Keratinocyte (primary cell): Measurements from ENCODE around the gene NLRP7. TPM values are rescaled to one million over a fixed set of nuclear protein-coding genes. Genes with fewer than 3 reads are reported as not detected.

Experiments
- DNase-seq: peaks from one replicate; pipeline ENCODE4 v3.0.0-alpha.2; 2011; ENCODE audit warnings: low read depth, missing footprints, low spot score
- FAIRE-seq: peaks from 2 replicates; lab custom pipeline; 2011; peaks lifted over from hg19 to GRCh38; lab: Jason Lieb, UNC
- H2AFZ ChIP-seq: 2 replicates; pipeline ENCODE4 v1.6.0; 2012; ENCODE audit warnings: low read length, control low read depth, inconsistent platforms; ENCODE audit not compliant: control insufficient read depth
- H3K27ac ChIP-seq: 2 replicates; pipeline ENCODE4 v1.5.1; 2011; ENCODE audit warnings: low read length; ENCODE audit not compliant: control insufficient read depth, insufficient read depth
- H3K27me3 ChIP-seq: 3 replicates; pipeline ENCODE4 v1.6.0; 2011; ENCODE audit warnings: low read length; ENCODE audit not compliant: control insufficient read depth, insufficient read depth; ENCODE audit errors: extremely low read depth
- H3K36me3 ChIP-seq, 2 experiments: 2 replicates in 1 of 2; 3 replicates in 1 of 2; pipeline ENCODE4 v1.5.1; 2011; ENCODE audit warnings: low read length in 2 of 2, mild to moderate bottlenecking in 1 of 2; ENCODE audit not compliant: control insufficient read depth in 2 of 2, insufficient read depth in 2 of 2; ENCODE audit errors: extremely low read depth in 1 of 2
- H3K4me1 ChIP-seq: 3 replicates; pipeline ENCODE4 v1.5.1; 2011; ENCODE audit warnings: low read length; ENCODE audit not compliant: control insufficient read depth, insufficient read depth; ENCODE audit errors: extremely low read depth
- H3K4me2 ChIP-seq: 3 replicates; pipeline ENCODE4 v1.6.0; 2011; ENCODE audit warnings: low read depth, low read length; ENCODE audit not compliant: control insufficient read depth, insufficient read depth; ENCODE audit errors: extremely low read depth
- H3K4me3 ChIP-seq, 3 experiments: fragments of 200-600 bp in 1 of 3; sonication (generic) in 1 of 3; 2 replicates in 2 of 3; 3 replicates in 1 of 3; pipeline ENCODE4 v1.5.1; 2011 to 2016; ENCODE audit warnings: low read length in 3 of 3, mild to moderate bottlenecking in 3 of 3, control low read depth in 2 of 3, inconsistent platforms in 1 of 3, low read depth in 1 of 3, mixed read lengths in 1 of 3, mixed run types in 1 of 3, moderate library complexity in 1 of 3; ENCODE audit not compliant: control insufficient read depth in 2 of 3, insufficient read depth in 2 of 3; ENCODE audit errors: extremely low read depth in 1 of 3
- H3K79me2 ChIP-seq: 2 replicates; pipeline ENCODE4 v1.6.0; 2012; ENCODE audit warnings: low read length; ENCODE audit not compliant: control insufficient read depth, insufficient read depth
- H3K9ac ChIP-seq: 3 replicates; pipeline ENCODE4 v1.6.0; 2011; ENCODE audit warnings: low read length; ENCODE audit not compliant: control insufficient read depth, insufficient read depth; ENCODE audit errors: extremely low read depth
- H3K9me1 ChIP-seq: 3 replicates; pipeline ENCODE4 v1.6.0; 2011; ENCODE audit warnings: low read length; ENCODE audit not compliant: control insufficient read depth, insufficient read depth; ENCODE audit errors: extremely low read depth
- H3K9me3 ChIP-seq: 2 replicates; pipeline ENCODE4 v1.5.1; 2012; ENCODE audit warnings: low read depth, low read length; ENCODE audit not compliant: control insufficient read depth
- H4K20me1 ChIP-seq: 3 replicates; pipeline ENCODE4 v1.6.0; 2011; ENCODE audit warnings: low read length; ENCODE audit not compliant: control insufficient read depth, insufficient read depth; ENCODE audit errors: extremely low read depth
- EZH2 ChIP-seq: IDR thresholded peaks from one replicate; pipeline ENCODE4 v1.6.1; 2012; ENCODE audit warnings: inconsistent platforms, mild to moderate bottlenecking, low read length, moderate library complexity
- dilution Hi-C: fragments of 300-500 bp; cut with MboI; formaldehyde crosslinking; loops from one replicate; pipeline ENCODE4 v1.7.0; 2020; ENCODE audit warnings: low sequenced_read_pairs; ENCODE audit not compliant: extremely low pct_ligation_motif_present
- polyA plus RNA-seq, 5 experiments: library from polyadenylated mRNA; depleted of rRNA in 3 of 5; stranded (reverse) in 3 of 5; stranded (forward) in 1 of 5; unstranded in 1 of 5; fragments of >200 nt; gene quantifications; 1 replicate in 1 of 5; 2 replicates in 3 of 5; 3 replicates in 1 of 5; pipeline versions ENCODE4 v1.2.1 to v1.2.3, GENCODE V29; 2011 to 2012; ENCODE audit warnings: missing spikeins in 2 of 5, low read depth in 1 of 5, low replicate concordance in 1 of 5
- small RNA-seq, 3 experiments: library from RNA; depleted of rRNA; stranded (forward); fragments of <200 nt; gene quantifications; one replicate each; pipeline ENCODE3, GENCODE V24; 2012; ENCODE audit warnings: low read depth in 3 of 3, low replicate concordance in 1 of 3; ENCODE audit not compliant: insufficient read length in 3 of 3
- TF ChIP-seq, protein P1 (sequence below), 3 experiments: IDR thresholded peaks in 1 of 3; conservative IDR thresholded peaks in 1 of 3; optimal IDR thresholded peaks in 1 of 3; 2 replicates in 2 of 3; 3 replicates in 1 of 3; pipeline versions ENCODE3 to v1.5.1; 2011; ENCODE audit warnings: low read length in 3 of 3, mild to moderate bottlenecking in 3 of 3, moderate library complexity in 2 of 3, control low read depth in 1 of 3, inconsistent platforms in 1 of 3; ENCODE audit not compliant: insufficient read depth in 2 of 3; ENCODE audit errors: extremely low read depth in 1 of 3

NLRP7 gene
- polyA plus RNA-seq, 1 donor (not counting 4 experiments of a cell fraction or from before 2014, with no cell fraction given) = not detected

DNA sequence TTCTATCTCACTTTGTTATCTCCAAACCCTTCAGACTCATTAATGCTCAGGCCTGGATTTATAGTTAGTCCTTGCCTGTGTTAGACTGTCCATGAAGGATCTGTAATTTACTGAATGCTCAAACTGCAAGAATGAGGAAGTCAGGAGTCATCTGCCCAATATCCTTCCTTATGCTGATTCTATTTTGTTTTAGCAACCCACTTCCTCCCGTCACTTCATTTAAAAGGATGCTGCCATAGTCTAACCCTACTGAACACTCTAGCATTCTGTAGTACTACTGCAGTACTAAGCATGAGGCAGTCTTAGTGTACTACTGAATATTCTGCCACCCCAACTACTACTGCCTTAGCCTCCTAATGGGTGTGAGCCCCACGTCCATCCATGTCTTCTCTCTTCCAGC, 71.8 kb downstream of the NLRP7 start:
- no peak overlapping the region for H3K4me2 ChIP-seq
- H3K4me3 ChIP-seq = no peak overlapping the region
- H3K27me3 ChIP-seq = no peaks in the 10 kb centered on the region
- no peaks in the 10 kb centered on the region for H3K9me3 ChIP-seq
- H2AFZ ChIP-seq = no peak overlapping the region
- H3K9ac ChIP-seq = no peak overlapping the region
- H3K36me3 ChIP-seq = no peaks in the 10 kb centered on the region
- no peaks in the 10 kb centered on the region for H3K4me1 ChIP-seq
- FAIRE-seq = no peak
- H4K20me1 ChIP-seq = no peaks in the 10 kb centered on the region
- TF ChIP-seq, protein P1, sequence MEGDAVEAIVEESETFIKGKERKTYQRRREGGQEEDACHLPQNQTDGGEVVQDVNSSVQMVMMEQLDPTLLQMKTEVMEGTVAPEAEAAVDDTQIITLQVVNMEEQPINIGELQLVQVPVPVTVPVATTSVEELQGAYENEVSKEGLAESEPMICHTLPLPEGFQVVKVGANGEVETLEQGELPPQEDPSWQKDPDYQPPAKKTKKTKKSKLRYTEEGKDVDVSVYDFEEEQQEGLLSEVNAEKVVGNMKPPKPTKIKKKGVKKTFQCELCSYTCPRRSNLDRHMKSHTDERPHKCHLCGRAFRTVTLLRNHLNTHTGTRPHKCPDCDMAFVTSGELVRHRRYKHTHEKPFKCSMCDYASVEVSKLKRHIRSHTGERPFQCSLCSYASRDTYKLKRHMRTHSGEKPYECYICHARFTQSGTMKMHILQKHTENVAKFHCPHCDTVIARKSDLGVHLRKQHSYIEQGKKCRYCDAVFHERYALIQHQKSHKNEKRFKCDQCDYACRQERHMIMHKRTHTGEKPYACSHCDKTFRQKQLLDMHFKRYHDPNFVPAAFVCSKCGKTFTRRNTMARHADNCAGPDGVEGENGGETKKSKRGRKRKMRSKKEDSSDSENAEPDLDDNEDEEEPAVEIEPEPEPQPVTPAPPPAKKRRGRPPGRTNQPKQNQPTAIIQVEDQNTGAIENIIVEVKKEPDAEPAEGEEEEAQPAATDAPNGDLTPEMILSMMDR (optimal IDR thresholded peaks at IDR 0.05 in 1 of 3, IDR thresholded peaks at IDR 0.05 in 1 of 3, conservative IDR thresholded peaks at IDR 0.05 in 1 of 3; ENCODE audit: extremely low read depth in 1 of 3, insufficient read depth in 2 of 3, low read length in 3 of 3) = no peak
- no peak for TF ChIP-seq EZH2
- H3K27ac ChIP-seq = no peak overlapping the region
- dilution Hi-C loops = no loop called here
- no peaks in the 10 kb centered on the region for H3K79me2 ChIP-seq
- H3K9me1 ChIP-seq = no peaks in the 10 kb centered on the region
- DNase-seq = no peak

DNA sequence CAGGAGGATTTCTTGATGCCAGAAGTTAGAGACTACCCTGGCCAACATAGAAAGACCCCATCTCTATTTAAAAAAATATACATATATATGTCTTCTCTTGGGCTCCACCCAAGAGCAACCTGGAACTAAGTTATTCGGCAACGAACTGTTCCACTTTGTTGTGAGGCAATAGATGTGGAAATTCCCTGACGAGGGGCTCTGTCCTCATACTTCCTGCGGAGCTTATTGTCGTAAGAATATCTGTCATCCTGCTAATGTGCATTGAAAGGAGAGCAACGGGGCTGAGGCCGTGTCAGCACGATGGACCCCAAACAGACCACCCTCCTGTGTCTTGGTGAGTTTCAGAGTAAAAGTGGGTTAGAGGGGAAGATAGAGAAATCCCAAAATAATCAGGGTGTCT, 73.3 kb downstream of the NLRP7 start, which contains the start of gene FCAR:
TSS of gene FCAR (plus strand) at position 246 of the 400 bp plus-strand sequence. CDS start at position 301, 55 bp downstream.
- Histone ChIP-seq H2AFZ (no peak within 1 kb of the TSS), H4K20me1 (no peaks in the 10 kb centered on the region), H3K4me3 (no peak within 1 kb of the TSS), H3K9ac (no peak within 1 kb of the TSS), H3K27me3 (no peaks in the 10 kb centered on the region), H3K4me2 (no peak within 1 kb of the TSS), H3K36me3 (no peaks in the 10 kb centered on the region), H3K27ac (no peak within 1 kb of the TSS), H3K79me2 (no peaks in the 10 kb centered on the region), H3K4me1 (no peaks in the 10 kb centered on the region), H3K9me1 (no peaks in the 10 kb centered on the region), H3K9me3 (no peaks in the 10 kb centered on the region)
- no peak for TF ChIP-seq EZH2
- TF ChIP-seq, protein P1 (optimal IDR thresholded peaks at IDR 0.05 in 1 of 3, IDR thresholded peaks at IDR 0.05 in 1 of 3, conservative IDR thresholded peaks at IDR 0.05 in 1 of 3; ENCODE audit: extremely low read depth in 1 of 3, insufficient read depth in 2 of 3, low read length in 3 of 3) = no peak
- dilution Hi-C loops = no loop called here
- no peak for FAIRE-seq
- DNase-seq = no peak

Small RNAs within 50 kb of the gene (small RNA-seq; reads per million reads assigned to genes)
- gene AC011476.8 = 0 reads per million in 3 experiments

Other genes with a start within 250 kb of the NLRP7 start
- not detected in 3 replicates for gene KIR3DL3, start 223.1 kb downstream of the NLRP7 start, polyA plus RNA-seq
- not detected in 3 replicates for gene KIR2DL3, start 209.0 kb downstream of the NLRP7 start, polyA plus RNA-seq
- not detected in 3 replicates for gene KIR2DL1, start 177.7 kb downstream of the NLRP7 start, polyA plus RNA-seq
- not detected in 3 replicates for gene KIR2DL4, start 143.9 kb downstream of the NLRP7 start, polyA plus RNA-seq
- not detected in 3 replicates for gene KIR3DL1, start 131.1 kb downstream of the NLRP7 start, polyA plus RNA-seq
- gene KIR2DS4, start 114.9 kb downstream of the NLRP7 start, polyA plus RNA-seq = not detected in 3 replicates
- gene KIR3DL2, start 97.1 kb downstream of the NLRP7 start, polyA plus RNA-seq = not detected in 3 replicates
- gene FCAR, start 73.3 kb downstream of the NLRP7 start, polyA plus RNA-seq = not detected in 3 replicates
- not detected in 3 replicates for gene NCR1, start 41.4 kb downstream of the NLRP7 start, polyA plus RNA-seq
- 56.7 to 57.6 TPM (median 56.7 TPM) in 3 replicates for gene NLRP2, start 18.8 kb upstream of the NLRP7 start, polyA plus RNA-seq
- 0.04 to 0.09 TPM in 2 of 3 replicates, not detected in the other for gene GP6, start 90.7 kb upstream of the NLRP7 start, polyA plus RNA-seq
- 10.6 to 16.3 TPM (median 11.9 TPM) in 3 replicates for gene RDH13, start 115.6 kb upstream of the NLRP7 start, polyA plus RNA-seq
- 20.1 to 37.3 TPM (median 26.0 TPM) in 3 replicates for gene EPS8L1, start 128.3 kb upstream of the NLRP7 start, polyA plus RNA-seq
- gene PPP1R12C, start 170.1 kb upstream of the NLRP7 start, polyA plus RNA-seq = 22.9 to 41.2 TPM (median 24.7 TPM) in 3 replicates
- 89.7 to 113 TPM (median 99.6 TPM) in 3 replicates for gene TNNT1, start 201.7 kb upstream of the NLRP7 start, polyA plus RNA-seq
- gene TNNI3, start 210.2 kb upstream of the NLRP7 start, polyA plus RNA-seq = 2.2 to 4.1 TPM (median 3.3 TPM) in 3 replicates
- 8.5 to 14.3 TPM (median 12.9 TPM) in 3 replicates for gene DNAAF3, start 219.1 kb upstream of the NLRP7 start, polyA plus RNA-seq
- gene SYT5, start 232.8 kb upstream of the NLRP7 start, polyA plus RNA-seq = 0.05 to 0.39 TPM (median 0.33 TPM) in 3 replicates